HG02610 (cell line): Measurements from ENCODE around the gene GLCCI1.
A peak's percentile ranks its signal among the peaks of the same experiment; 100 is the strongest.

Source experiments
- ATAC-seq: cut with Tn5 transposase; IDR thresholded peaks from one replicate; pipeline ENCODE4 v1.9.1; 2021; ENCODE audit warnings: mild to moderate bottlenecking, moderate library complexity; ENCODE audit not compliant: unreplicated experiment

Gene GLCCI1

GRCh38 chr7:7968544-7969305 is at the start of gene GLCCI1:
Gene GLCCI1 (plus strand): TSS chr7:7968796. CDS start chr7:7969351, 555 bp downstream.
- peak; percentile 77 for ATAC-seq

- ATAC-seq, result peak; percentile 73
Observed at GRCh38 chr7:7919449-7919945, 49.1 kb upstream of the GLCCI1 start.

- ATAC-seq, result peak; percentile 5
Observed at GRCh38 chr7:7920056-7920455, 48.5 kb upstream of the GLCCI1 start.

- peak; percentile 80 for ATAC-seq
Observed at GRCh38 chr7:7920481-7920880, 48.1 kb upstream of the GLCCI1 start.

DNA sequence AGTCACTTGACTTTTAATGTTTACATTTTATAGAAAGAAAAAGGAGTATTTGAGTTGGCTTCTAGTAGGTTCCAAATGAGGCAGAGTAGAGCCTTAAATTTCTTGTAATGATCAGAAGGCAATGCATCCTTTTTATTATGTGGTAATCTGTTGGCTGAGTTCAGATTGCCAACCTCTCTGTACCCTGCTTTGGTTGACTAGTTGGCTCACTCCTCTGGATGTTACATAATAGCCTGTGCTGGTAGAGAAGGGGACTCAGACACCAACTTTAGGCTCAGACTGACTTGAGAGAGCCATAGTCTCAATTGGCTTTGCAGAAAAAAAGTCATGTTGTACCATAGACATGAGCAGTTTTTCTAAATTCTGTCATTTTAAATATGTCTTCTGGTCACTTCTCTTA is 46.8 kb upstream of the GLCCI1 start:
- no peak for ATAC-seq

GRCh38 chr7:7922684-7923385 is 45.8 kb upstream of the GLCCI1 start:
- ATAC-seq, result no peak

GRCh38 chr7:7923818-7924217 is 44.8 kb upstream of the GLCCI1 start:
- no peak for ATAC-seq

- no peak for ATAC-seq
Observed at GRCh38 chr7:7924303-7924702, 44.3 kb upstream of the GLCCI1 start.

DNA sequence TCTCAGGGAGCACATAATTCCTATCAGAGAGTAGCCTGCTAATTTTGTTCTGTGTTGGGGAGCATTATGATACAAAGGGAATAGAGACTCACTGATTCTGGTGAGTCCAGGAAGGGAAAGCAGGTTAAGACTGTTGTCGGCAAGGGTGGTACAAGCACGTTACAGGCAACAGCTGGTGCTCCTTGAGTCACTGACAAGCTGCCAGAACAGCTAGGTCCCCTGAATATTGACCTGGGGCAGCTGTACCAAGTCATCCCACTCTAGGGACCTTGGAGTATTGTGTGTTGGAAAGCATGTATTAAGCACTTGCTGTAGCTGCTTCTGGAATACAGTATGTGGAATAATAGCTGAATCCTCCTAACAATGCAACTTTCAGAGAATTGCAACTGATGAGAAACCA is 37.0 kb upstream of the GLCCI1 start:
- ATAC-seq, result no peak

GRCh38 chr7:7932553-7932952 is 36.0 kb upstream of the GLCCI1 start:
- ATAC-seq, result no peak

DNA sequence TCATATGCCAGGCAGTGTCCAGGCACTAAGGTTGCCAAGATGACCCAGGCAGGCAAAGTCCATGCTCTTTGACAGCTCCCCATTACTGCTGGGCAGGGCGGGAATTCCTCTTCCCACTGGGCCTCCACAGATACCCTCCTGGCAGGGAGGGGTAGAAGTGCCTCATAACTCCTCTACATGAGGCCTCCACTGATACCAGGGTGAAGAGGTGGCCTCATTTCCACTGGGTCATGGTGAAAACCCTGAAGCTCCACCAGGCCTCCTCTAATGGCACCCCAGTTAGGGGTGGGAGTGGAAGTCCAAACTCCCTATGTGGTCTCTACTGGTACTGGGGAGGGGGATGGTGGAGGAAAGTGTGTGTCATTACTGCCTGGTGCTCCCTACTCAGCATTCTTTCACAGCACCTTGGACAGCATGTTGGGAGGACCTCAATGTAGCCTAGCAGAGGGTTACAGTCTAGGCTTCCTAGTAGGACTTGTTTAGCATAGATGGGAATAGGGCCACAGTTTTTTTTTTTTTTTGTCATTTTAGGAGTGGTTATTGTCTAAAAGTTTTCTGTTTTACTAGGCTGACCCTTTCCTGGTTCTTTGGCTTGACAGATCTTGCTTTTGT is 34.6 kb upstream of the GLCCI1 start:
- ATAC-seq, result no peak

GRCh38 chr7:7934945-7935344 is 33.7 kb upstream of the GLCCI1 start:
- ATAC-seq, result no peak

GRCh38 chr7:7938471-7938870 is 30.1 kb upstream of the GLCCI1 start:
- no peak for ATAC-seq

DNA sequence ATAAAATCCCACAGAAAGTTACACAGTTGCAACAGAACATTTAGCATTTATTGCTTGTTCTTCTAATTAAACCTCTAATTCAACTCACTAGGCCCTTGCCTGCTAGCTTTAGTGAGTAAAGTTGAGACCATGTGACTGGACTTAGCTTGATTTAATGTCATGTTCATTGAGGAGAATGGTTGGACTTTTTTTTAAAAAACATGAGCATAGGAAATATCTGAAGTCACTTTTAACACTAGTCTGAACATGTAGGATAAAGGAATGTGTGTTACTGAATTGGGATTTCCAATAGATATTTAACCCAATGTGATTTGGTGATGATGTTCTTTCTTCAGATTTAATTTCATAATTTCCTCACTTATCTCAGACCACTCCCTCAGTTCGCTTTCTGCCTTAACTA is 24.6 kb upstream of the GLCCI1 start:
- ATAC-seq, result no peak

- peak; percentile 89 for ATAC-seq
Observed at GRCh38 chr7:7944619-7945282, 23.8 kb upstream of the GLCCI1 start.

DNA sequence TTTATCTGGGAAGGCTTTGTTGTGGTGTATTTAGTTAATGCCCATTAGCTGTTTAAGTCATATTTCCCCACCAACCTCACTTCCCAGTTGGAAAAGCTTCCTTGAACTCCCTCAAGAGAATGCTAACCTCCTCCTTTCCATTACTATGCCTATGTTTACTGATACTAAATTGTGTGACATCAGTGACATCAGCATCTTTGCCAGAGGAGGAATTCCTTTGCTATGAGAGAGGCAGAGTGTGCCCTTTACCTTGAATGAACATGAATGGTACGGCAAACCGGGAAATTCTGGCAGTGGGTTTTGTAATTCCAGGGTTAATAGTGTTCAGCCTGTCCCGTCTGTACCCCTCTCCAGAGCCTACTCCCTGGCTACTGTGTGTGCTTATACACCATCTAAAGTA is 22.1 kb upstream of the GLCCI1 start:
- ATAC-seq, result no peak

DNA sequence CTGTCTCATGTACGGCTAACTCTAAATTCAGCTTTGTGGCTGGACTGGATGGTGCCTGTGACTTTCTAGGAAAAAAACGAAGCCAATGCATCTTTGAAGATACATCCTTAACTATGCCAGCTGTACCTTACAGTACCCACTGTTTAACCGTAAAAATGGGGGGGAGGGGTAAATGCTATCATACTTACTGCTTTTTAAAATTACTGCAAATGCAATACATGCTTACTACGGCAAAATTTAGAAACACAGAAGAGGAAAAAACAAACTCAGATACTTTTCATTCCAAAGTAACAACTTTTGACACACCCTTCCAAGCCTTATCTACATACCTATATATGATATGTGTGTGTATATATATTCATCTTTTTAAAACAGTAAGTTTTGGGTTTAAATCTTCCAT is 20.4 kb upstream of the GLCCI1 start:
- no peak for ATAC-seq

DNA sequence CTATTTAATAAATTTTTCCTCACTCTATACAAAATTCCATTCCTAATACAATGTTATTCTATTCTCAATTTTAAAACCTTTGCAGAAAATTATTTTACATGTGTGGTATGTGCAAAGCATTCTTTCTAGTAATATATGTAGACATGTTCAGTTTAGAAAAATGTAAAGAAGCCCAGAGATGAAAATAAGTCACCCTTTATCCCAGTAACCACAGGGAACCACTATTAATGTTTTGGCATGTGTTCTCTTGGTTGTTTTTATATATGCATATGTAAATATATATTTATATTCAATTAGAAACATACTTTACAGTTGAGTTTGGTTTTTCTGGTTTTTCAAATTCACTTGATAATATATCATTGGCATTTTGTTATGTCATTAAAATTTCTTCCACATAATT is 14.8 kb upstream of the GLCCI1 start:
- no peak for ATAC-seq

- no peak for ATAC-seq
Observed at GRCh38 chr7:7956531-7957128, 12.0 kb upstream of the GLCCI1 start.

GRCh38 chr7:7957513-7957912 is 11.1 kb upstream of the GLCCI1 start:
- ATAC-seq, result no peak
